Left kidney (tissue), 2 donors: ENCODE results near the gene TIE1. TPM values are rescaled to one million over a fixed set of nuclear protein-coding genes. Genes with fewer than 3 reads are reported as not detected.
"Not testable (repeated sequence)": the region's sequence is repeated elsewhere in the genome, so short reads cannot be mapped to it uniquely, and the experiment has no call there.

Experiments used
- DNase-seq: peaks from one replicate; pipeline ENCODE4 v3.0.0-alpha.2; 2013
- polyA plus RNA-seq: library from polyadenylated mRNA; unstranded; fragments of 120-200 nt; gene quantifications from one replicate; pipeline ENCODE4 v1.2.1, GENCODE V29; 2013; ENCODE audit not compliant: insufficient read length

TIE1 gene
- polyA plus RNA-seq, 1 donor, result 47.3 TPM

DNA sequence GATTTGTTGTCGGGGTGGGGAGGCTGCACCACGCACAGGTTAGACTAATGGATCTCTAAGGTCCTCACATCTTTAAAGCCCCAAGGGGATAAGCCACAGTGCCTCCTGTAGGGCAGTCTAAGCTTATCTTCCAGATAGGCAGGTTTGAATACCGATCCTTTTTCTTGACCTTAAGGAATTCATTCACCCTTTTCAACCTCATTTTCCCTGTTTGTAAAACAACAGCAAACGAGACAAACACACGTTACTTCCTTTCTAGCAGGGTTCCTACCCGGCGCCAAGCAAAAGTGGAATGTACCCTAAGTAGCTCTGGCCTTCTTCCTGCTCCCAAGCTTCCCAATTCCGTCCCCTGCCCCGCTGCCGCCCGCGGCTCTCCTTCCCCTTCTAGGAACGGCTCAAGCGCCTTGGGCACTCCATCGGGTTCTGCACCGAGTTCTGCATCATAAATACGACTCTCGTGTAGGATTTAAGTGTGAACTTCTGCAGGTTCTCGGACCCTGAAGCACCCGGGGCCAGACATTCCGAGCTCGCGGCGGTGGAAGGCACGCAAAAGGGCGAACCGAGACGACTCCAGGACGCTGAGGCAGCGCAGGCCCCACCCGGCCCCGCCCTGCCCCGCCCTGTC, 57.5 kb downstream of the TIE1 start:
- DNase-seq, result no peak

DNA sequence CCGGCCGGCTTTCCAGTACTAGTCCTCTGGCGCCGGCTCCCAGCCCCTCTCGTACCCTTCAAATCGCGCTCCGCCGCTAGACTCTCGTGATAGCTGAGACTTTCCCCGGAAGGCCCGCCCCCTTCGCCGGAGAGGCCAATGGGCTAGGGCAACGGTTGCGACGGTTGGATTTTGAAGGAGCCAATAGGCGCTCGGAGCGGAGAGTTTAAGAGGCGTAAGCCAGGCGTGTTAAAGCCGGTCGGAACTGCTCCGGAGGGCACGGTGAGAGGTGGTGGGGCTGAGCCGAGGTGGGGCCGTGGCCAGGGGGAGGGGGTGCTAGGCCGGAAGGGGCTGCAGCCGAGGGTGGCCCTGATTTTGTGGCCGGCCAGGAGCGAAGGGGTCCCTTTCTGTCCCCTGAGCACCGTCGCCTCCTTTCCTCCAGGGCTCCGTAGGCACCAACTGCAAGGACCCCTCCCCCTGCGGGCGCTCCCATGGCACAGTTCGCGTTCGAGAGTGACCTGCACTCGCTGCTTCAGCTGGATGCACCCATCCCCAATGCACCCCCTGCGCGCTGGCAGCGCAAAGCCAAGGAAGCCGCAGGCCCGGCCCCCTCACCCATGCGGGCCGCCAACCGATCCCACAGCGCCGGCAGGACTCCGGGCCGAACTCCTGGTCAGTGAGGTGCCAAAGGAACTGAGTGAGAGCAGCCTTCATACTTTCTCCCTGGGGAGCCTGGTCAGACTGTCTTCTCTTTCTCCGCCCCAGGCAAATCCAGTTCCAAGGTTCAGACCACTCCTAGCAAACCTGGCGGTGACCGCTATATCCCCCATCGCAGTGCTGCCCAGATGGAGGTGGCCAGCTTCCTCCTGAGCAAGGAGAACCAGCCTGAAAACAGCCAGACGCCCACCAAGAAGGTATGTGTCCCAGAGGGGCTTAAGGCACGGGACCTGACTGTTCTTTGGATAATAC, 58.2 kb downstream of the TIE1 start, which contains the start of gene CDC20:
TSS of gene CDC20 (plus strand) at position 236 of the 948 bp plus-strand sequence. CDS start at position 471, 235 bp downstream.
- peak; percentile 98 for DNase-seq

DNA sequence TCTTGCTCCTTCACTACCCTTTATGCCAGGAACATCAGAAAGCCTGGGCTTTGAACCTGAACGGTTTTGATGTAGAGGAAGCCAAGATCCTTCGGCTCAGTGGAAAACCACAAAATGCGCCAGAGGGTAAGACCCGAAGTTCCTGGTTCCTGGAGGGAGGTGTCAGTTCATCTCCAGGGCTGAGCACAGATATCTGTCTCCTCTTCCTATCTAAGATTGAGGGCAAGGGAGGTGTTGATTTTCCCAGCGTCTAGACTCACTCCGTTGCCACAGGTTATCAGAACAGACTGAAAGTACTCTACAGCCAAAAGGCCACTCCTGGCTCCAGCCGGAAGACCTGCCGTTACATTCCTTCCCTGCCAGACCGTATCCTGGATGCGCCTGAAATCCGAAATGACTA, 58.9 kb downstream of the TIE1 start:
- no peak for DNase-seq

DNA sequence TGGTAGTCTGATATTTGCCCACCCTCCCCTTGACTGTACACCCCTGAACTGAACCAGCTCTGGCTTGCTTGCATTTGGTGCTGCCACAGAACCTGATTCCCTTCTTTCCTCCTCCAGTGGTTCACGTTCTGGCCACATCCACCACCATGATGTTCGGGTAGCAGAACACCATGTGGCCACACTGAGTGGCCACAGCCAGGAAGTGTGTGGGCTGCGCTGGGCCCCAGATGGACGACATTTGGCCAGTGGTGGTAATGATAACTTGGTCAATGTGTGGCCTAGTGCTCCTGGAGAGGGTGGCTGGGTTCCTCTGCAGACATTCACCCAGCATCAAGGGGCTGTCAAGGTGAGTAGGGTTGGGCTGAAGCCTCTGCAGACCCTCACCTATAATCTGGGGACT, 59.8 kb downstream of the TIE1 start:
- DNase-seq, result no peak

DNA sequence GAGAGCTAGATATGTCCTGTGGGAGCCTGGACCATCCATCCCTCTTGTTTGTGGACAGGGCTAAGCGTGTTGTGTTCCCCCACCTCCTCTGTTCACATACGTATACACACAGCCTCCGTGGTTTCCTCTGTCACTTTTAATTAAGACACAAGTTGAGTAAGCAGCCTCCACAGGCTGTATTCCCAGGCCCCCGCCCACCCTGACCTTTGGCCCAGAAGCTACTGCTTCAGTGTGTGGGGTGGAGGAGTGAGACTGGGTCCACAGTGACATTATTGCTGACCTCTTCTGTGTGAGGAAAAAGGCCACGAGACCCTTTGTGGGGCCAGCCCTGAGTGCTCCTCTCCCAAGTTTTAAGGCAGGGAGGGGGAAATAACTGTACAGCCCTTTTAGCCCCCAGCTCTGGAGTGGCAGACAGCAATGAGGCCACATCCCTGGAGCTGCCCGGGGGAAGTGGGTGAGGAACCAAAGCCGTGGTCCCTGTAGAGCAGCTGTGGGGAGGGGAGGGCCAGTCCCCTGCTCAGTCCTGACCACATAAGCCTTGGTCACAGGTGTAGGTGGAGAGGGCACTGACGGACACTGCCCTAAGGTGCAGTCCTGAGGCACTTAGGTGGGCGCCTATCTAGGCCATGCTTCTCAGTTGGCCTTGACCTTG, 62.6 kb downstream of the TIE1 start:
- no peak for DNase-seq

DNA sequence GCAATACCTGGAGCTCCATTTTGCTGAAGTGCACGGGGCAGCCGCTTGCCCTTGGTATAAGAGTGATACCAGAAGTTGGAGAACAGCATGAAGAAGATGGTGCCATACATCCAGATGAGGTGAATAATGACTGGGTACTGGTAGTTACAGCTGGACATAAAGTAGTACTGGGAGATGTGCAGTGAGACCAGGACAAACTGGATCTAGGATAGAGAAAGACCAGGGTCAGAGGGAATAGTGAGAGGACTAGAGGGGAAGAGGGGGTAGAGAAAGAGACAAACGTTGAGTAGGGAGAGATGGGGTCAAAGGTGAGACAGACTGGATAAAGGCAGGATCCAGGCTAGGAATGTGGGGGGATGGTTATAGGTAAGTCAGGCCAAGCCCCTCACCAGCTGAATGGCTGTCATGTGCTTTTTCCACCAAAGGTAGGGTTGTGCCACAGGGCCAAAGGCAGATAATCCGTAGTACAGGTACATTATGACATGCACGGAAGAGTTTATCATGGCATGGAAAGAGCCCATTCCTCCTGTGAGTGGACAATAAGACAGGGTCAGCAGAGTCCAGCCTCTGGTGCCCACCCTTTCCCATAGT, 63.2 kb downstream of the TIE1 start:
- no peak for DNase-seq

DNA sequence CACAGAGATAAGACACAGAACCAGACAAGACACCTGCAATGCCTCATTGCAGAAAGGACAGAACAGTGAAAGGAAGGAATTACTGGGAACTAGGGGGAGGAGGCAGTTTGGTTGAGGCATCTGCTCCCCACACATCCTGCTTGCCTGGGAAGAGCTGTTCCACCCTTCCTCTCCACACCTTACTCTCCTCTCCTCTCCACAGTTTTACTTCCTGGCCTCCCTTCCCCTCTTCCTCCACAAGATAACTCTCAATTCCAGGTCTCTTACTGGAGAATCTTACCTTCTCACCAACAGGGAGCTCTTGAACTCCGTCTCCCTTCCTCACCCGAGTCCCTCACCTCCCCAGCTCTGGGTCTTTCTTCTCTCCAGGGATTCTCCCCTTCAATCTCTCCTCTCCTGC, 64.9 kb downstream of the TIE1 start:
- no peak for DNase-seq

DNA sequence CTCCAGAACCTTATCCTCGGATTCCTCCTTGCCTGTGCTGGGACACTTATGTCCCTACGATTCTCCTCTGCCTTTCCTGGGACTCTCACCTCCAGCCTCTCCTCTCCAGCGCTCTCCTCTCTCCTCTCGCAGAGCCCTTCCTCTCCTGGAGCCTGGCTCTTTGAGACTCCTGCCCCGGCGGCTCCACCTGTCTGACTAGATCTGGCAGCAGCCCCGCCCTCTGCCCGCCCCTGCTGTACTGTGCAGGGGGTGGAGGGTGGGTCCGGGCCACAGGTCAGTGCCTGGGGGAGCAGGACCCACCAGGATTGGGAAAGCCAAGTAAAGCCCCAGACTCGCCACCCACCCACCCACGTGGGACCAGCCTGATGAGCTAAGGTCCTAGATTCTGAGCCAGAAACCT, 65.4 kb downstream of the TIE1 start:
- no peak for DNase-seq

DNA sequence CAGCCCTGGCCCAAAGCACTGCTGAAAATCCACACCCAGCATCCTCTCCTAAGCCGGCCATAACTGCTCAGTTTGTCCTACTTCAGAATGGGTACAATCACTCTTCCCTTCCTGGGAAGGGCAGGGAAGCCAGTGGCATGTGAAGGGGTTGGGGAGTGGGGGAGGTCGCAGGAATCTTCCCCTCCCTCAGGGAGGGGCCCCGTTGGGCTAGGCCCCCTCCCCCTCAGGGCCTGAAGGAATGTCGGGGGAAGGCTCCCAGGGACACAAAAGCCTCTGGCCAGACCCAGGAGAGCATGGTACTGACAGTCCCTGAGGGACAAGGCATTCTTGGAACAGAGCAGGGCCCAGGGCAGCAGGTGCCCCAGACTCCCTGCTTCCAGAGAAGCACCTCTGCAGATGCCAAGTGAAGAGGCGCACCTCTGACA, 65.8 kb downstream of the TIE1 start:
- DNase-seq, result no peak

DNA sequence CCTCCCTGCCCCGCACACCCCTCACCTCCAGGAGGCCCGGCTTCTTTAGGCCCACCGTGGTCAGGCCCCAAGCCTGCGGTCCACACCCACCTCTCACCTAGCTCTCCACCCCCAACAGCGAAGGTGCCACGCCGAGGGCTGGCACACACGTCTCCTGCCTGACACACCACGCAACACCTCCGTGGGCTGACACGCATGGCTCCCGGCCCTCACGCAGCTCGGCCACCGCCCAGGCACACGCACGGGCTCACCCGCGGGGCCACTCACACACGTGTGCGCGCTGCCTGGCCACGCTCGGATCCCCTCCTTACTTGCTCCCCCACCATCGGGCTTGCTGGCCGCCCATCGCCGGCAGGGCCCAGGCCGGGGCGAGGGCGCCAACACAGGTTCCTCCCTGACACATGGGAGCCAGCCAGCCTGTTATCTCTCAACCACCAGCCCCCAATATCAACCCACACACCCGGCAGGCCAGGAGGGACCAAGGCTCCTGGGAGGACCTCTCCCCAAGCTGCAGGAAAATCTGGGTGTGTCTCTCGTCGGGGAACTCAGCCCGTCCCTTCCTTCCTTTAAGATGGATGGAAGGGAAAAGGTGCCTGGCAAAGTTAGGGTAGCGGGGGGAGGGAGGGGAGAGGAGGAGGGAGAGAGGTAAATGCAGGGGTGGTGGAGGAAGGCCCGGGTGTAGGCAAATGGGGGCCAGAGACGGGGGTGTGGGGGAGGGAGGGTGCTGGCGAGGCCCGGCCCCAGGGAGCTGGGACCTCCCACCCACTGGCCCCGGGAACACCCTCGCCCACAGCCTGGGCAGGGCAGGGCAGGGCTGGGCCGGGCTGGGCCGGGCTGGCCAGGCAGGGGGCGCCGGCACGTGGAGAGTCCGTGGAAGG, 66.5 kb downstream of the TIE1 start:
- DNase-seq, result no peak

DNA sequence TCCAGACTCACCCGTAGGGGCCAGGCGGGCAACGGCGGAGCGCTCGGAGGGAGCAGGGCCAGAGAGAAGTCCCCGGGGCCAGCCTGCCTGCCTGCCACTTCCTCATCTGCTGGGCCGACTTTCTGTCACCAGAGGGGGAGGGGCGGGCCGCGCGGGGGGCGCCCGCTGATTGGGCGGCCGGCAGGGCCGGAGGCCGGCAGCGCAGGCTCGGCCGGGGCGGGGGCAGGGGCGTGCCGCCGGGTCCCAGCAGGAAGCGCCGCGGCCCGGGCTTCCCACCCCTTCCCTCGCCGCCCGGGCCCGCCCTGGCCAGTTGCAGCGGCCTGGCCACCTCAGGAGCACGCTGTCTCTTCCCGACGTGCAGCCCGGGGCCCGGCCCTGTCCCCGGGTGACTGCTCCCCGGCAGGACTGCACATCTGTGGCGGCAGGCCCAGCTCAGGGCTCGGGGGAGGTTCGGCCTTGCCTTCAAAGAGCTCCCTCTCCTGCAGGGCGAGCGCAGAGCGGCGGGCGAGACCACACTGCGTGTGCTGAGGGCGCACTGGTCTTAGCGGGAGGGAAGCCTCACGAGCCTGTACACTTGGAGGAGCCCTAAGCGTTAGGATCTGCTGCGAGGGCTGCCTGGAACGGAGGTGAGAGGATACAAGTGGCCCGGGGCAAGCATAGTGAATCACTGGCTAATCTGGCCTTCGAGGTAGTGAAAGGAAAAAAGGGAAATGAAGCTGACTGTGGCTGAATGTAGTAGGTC, 67.3 kb downstream of the TIE1 start, which contains the start of gene ELOVL1:
TSS of gene ELOVL1 (minus strand) at position 108 of the 742 bp plus-strand sequence. CDS start 2,402 bp downstream, outside the sequence.
- peak; percentile 85 for DNase-seq

DNA sequence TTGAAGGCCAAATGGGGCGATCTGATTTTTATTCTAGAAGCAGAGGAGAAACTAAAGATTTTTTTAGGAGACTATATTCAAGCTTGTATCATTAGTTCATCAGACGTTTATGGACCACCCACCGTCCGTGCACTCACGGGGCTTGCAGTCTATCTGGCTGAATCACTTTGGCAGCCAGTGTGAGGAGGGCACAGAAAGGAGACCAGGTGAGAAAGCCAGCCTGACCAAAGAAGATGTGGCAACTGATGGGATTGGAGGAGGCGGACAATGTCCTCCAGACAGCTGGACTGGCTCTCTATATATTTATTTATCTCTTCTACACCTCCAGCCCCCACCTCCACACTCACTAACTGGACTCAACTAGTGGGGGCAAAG, 67.9 kb downstream of the TIE1 start:
- no peak for DNase-seq

DNA sequence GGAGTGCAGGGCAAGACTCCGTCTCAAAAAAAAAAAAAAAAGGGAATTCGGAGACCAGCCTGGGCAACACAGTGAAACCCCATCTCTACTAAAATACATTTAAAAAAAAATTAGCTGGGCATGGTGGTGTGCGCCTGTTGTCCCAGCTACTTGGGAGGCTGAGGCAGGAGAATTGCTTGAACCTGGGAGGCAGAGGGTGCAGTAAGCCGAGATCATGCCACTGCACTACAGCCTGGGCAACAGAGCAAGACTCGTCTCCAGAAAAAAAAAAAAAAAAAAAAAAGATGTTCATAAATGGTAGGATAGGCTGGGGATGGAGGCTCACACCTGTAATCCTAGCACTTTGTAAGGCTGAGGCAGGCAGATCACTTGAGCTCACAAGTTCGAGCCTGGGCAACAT, 69.0 kb downstream of the TIE1 start:
- not testable (repeated sequence) for DNase-seq

DNA sequence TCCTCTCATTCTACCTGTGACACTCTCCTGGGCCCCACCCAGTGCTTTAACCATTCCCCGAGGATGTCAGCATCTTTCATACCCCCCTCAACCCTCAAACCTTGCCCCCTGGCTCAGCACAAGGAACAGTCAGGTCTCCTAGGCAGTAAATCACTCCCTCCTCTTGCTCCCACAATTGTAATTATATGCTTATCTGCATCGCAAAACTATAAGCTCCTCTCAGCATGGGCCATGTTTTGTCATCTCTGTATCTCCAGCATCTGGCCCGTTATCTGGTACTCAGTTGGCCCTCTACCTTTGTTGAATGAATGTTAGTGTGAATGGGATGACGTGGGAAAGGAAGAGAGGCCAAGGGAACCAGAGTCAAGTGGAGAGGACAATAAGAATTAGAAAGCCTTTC, 69.8 kb downstream of the TIE1 start:
- DNase-seq, result no peak

DNA sequence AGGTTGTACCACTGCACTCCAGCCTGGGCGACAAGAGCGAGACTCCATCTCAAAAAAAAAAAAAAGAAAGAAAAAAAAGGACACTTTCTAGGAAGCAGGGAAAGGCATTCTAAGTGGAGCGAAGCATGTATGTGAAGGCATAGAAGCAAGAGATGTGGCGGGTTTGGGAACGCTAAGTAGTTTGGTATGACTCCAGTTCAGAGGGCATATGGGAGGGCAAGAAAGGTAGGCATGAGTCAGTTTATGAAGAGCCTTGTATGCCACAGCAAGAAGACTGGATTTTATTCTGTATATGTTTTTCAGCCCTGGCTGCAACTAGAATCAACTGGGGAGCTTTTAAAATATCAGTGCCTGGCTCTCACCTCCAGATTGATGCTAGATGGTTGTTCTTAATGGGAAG, 71.4 kb downstream of the TIE1 start:
- DNase-seq, result no peak

Other genes with a start within 250 kb of the TIE1 start
- 77.5 TPM for gene EBNA1BP2, start 128.7 kb upstream of the TIE1 start, polyA plus RNA-seq
- gene CFAP57, start 128.7 kb upstream of the TIE1 start, polyA plus RNA-seq, result 5.4 TPM
- 15.6 TPM for gene TMEM125, start 31.0 kb upstream of the TIE1 start, polyA plus RNA-seq
- 21.1 TPM for gene C1orf210, start 15.4 kb upstream of the TIE1 start, polyA plus RNA-seq
- 0.83 TPM for gene MPL, start 36.8 kb downstream of the TIE1 start, polyA plus RNA-seq
- gene CDC20, start 58.0 kb downstream of the TIE1 start, polyA plus RNA-seq, result 47.4 TPM
- gene ELOVL1, start 67.0 kb downstream of the TIE1 start, polyA plus RNA-seq, result 84.1 TPM
- 39.3 TPM for gene MED8, start 88.8 kb downstream of the TIE1 start, polyA plus RNA-seq
- gene SZT2, start 88.9 kb downstream of the TIE1 start, polyA plus RNA-seq, result 31.4 TPM
- gene HYI, start 152.9 kb downstream of the TIE1 start, polyA plus RNA-seq, result 35.4 TPM
- gene PTPRF, start 229.9 kb downstream of the TIE1 start, polyA plus RNA-seq, result 240 TPM